Astrocyte of the cerebellum (primary cell): ENCODE data around the gene DMKN.

Experiments
- DNase-seq: peaks from one replicate; pipeline ENCODE4 v3.0.0-alpha.2; 2011; ENCODE audit warnings: low read depth
- H3K4me3 ChIP-seq: 2 replicates; pipeline ENCODE4 v1.5.1; 2011; ENCODE audit warnings: mild to moderate bottlenecking, low read depth, low read length, moderate library complexity
- in situ Hi-C: cut with HindIII; loops from 2 replicates; pipeline ENCODE4 v1.10.0; 2017; ENCODE audit warnings: low sequenced_read_pairs
- TF ChIP-seq, protein P1 (sequence below): IDR thresholded peaks from 2 replicates; pipeline ENCODE4 v1.5.1; 2012; ENCODE audit warnings: low read length, low read depth, moderate library complexity, mild to moderate bottlenecking; ENCODE audit errors: missing control alignments

The DMKN gene

GRCh38 chr19:35549879-35550523 lies 36.6 kb upstream of the DMKN start:
- DNase-seq: no peak
- in situ Hi-C loops: no loop called here
- no peak overlapping the region for H3K4me3 ChIP-seq
- TF ChIP-seq, protein P1, sequence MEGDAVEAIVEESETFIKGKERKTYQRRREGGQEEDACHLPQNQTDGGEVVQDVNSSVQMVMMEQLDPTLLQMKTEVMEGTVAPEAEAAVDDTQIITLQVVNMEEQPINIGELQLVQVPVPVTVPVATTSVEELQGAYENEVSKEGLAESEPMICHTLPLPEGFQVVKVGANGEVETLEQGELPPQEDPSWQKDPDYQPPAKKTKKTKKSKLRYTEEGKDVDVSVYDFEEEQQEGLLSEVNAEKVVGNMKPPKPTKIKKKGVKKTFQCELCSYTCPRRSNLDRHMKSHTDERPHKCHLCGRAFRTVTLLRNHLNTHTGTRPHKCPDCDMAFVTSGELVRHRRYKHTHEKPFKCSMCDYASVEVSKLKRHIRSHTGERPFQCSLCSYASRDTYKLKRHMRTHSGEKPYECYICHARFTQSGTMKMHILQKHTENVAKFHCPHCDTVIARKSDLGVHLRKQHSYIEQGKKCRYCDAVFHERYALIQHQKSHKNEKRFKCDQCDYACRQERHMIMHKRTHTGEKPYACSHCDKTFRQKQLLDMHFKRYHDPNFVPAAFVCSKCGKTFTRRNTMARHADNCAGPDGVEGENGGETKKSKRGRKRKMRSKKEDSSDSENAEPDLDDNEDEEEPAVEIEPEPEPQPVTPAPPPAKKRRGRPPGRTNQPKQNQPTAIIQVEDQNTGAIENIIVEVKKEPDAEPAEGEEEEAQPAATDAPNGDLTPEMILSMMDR: no peak

- TF ChIP-seq, protein P1: peak; percentile 70
- peak; percentile 52 for DNase-seq
- H3K4me3 ChIP-seq: no peak overlapping the region
- in situ Hi-C loops: no loop called here
Measured at GRCh38 chr19:35549174-35549788, 35.8 kb upstream of the DMKN start.

- no peak for DNase-seq
- in situ Hi-C loops: no loop called here
- H3K4me3 ChIP-seq: peak overlapping the region; percentile 89
- TF ChIP-seq, protein P1: no peak
Measured at GRCh38 chr19:35546532-35546931, 33.1 kb upstream of the DMKN start.

DNA sequence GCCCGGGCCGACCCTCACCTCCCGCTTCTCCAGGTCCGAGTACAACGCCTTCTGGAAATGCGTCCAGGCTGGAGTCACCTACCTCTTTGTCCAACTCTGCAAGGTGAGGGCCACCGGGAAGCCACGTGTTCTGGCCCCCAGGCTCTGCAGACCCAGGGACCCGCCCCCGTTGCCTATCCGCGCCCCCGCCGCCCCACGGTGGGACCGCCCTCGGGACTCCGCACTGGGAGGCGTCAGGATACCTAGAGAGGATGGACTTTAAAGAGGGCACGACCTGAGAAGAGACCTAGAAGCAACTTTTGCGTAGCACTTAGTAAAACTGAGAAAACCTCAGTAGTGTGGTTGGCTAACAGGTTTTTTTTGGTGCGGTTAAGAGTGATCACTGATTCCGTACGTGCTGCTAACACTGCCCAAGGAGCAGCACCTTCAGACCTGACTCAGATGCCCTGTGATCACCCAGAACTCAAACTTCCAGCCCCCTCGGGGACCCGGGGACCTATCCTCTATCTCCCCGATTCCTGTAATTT lies 32.5 kb upstream of the DMKN start:
- TF ChIP-seq, protein P1: no peak
- in situ Hi-C loops: no loop called here
- no peak for DNase-seq
- H3K4me3 ChIP-seq: peak overlapping the region; percentile 89

DNA sequence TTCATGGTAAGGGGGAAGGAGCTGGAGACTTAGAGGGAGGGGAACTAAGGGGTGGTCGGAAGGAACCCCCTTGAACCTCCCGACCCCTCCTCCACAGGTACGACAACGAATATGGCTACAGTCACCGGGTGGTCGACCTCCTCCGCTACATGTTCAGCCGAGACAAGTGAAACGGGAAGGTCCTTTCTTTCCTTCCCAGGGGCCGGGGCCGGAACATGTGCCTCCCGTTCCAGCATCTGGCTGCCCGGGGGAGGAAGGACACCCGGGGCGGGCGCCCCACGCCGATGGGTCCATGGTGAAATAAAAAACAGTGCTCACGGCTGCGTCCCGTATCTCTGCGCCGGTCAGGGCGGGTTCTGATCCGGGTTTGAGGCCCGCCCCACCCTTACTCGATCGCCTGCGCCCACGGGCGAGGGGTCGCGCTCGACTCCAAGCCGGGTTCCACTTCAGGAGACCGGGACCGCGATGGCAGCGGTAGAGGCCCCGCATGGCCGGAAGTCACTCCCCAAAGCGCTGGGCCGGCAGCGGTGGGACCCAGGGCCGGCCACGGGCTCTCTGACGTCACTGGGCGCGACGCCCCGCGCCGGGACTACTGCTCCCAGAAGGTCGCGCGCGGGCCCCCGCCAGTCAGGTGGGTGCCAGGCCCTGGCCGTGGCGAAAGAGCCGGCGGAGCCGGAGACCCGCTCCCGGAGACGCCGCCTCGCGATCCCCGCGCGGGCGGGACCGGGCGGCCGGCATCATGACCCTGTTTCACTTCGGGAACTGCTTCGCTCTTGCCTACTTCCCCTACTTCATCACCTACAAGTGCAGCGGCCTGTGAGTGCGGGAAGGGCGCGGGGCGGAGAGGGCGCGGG lies 31.8 kb upstream of the DMKN start, which contains the start of gene TMEM147:
TSS of gene TMEM147 (plus strand) at position 626 of the 854 bp plus-strand sequence. CDS start at position 740, 114 bp downstream.
- in situ Hi-C loops: no loop called here
- H3K4me3 ChIP-seq: peak within 1 kb of the TSS; percentile 89
- peak; percentile 42 for DNase-seq
- TF ChIP-seq, protein P1: no peak

- peak overlapping the region; percentile 89 for H3K4me3 ChIP-seq
- no peak for DNase-seq
- TF ChIP-seq, protein P1: no peak
- in situ Hi-C loops: no loop called here
Measured at GRCh38 chr19:35544110-35544802, 30.8 kb upstream of the DMKN start.
